IPS DF 6.9 (cell line): ENCODE measurements around the gene RALY.

Source experiments
- DNase-seq: peaks from one replicate; pipeline ENCODE4 v3.0.0-alpha.2; 2013; ENCODE audit warnings: low read depth, low spot score
- H3K27ac ChIP-seq: one replicate; pipeline ENCODE4 v1.5.1; 2013; ENCODE audit warnings: low read length, control low read depth
- H3K27me3 ChIP-seq: 2 replicates; pipeline ENCODE4 v1.6.1; 2013; ENCODE audit warnings: mild to moderate bottlenecking, low read length; ENCODE audit not compliant: control insufficient read depth, insufficient read depth
- H3K36me3 ChIP-seq: 2 replicates; pipeline ENCODE4 v1.6.1; 2013; ENCODE audit warnings: low read length; ENCODE audit not compliant: control insufficient read depth, insufficient read depth
- H3K4me1 ChIP-seq: 2 replicates; pipeline ENCODE4 v1.6.1; 2013; ENCODE audit warnings: low read length; ENCODE audit not compliant: control insufficient read depth, insufficient read depth
- H3K4me3 ChIP-seq: 2 replicates; pipeline ENCODE4 v1.5.1; 2013; ENCODE audit warnings: mild to moderate bottlenecking, low read length
- H3K9me3 ChIP-seq: 2 replicates; pipeline ENCODE4 v1.6.1; 2013; ENCODE audit warnings: low read length, inconsistent platforms; ENCODE audit not compliant: control insufficient read depth, insufficient read depth
- WGBS: extraction: QIAGEN DNeasy Blood & Tissue Kit; methylation state at CpG from one replicate; pipeline ENCODE4 v1.1.7; 2013; ENCODE audit warnings: mixed read lengths, missing lambda C conversion rate; ENCODE audit not compliant: insufficient read length, insufficient coverage; 5-methylcytosine and 5-hydroxymethylcytosine counted together

RALY gene

DNA sequence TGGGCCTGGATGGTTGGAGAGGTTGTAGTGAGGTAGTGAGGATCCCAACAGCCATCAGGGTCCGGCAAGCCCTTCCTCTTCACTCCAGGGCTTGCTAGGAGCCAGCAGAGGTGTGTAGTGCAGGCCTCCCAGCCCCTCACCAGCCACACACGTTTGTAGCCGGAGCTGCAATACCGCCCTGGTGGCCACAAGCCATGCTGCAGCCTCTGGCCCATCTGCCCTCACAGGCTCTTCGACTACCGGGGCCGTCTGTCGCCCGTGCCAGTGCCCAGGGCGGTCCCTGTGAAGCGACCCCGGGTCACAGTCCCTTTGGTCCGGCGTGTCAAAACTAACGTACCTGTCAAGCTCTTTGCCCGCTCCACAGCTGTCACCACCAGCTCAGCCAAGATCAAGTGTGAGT is 81.9 kb downstream of the RALY start:
- H3K36me3 ChIP-seq, result no peaks in the 10 kb centered on the region
- H3K4me1 ChIP-seq, result no peaks in the 10 kb centered on the region

DNA sequence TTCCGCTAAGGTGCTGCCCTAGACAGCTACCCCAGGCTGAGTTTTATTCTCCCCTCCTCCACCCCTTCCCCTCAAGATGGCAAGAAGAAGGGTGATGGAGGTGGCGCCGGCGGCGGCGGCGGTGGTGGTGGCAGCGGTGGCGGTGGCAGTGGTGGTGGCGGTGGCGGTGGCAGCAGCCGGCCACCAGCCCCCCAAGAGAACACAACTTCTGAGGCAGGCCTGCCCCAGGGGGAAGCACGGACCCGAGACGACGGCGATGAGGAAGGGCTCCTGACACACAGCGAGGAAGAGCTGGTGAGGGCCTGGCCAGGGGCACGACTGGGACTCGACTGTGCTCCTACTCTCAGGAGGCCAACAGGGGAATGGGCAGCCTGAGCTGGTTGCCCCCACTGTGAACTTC is 83.2 kb downstream of the RALY start:
- Histone ChIP-seq H3K4me1 (no peaks in the 10 kb centered on the region), H3K36me3 (no peaks in the 10 kb centered on the region), H3K9me3 (no peaks in the 10 kb centered on the region), H3K27ac (no peak overlapping the region), H3K27me3 (no peaks in the 10 kb centered on the region), H3K4me3 (no peak overlapping the region)
- no CpG with 5 or more reads among the region's 20 CpGs for WGBS
- no peak for DNase-seq

More for the DNA sequence above, 81.9 kb downstream of the RALY start:
- Histone ChIP-seq H3K9me3 (no peaks in the 10 kb centered on the region), H3K27me3 (no peaks in the 10 kb centered on the region), H3K27ac (no peak overlapping the region), H3K4me3 (no peak overlapping the region)
- no peak for DNase-seq
- no CpG with 5 or more reads among the region's 16 CpGs for WGBS

DNA sequence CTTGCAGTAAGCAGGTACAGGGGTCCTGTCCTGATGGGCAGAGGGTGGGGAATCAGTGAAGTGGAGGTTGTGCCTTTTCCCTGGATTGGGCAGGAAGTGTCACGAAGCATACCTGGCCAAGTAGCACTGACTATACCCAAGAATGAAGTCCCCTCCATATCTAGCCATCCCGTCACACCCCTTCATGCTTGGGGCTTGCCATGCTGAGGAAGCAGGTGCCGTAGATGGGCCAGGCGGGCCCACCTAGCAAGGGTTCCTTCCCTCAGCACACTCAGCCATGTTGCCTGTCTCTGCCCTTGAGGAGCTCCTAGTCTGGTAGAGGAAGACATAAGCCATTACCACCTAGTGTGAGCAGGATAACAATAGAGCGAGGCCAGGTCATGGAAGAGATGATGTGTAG is 84.8 kb downstream of the RALY start:
- Histone ChIP-seq H3K27ac (no peak overlapping the region), H3K4me3 (no peak overlapping the region), H3K27me3 (no peaks in the 10 kb centered on the region), H3K4me1 (no peaks in the 10 kb centered on the region), H3K9me3 (no peaks in the 10 kb centered on the region), H3K36me3 (no peaks in the 10 kb centered on the region)
- WGBS, result no CpG with 5 or more reads among the region's 5 CpGs
- no peak for DNase-seq

- no peaks in the 10 kb centered on the region for H3K9me3 ChIP-seq
- H3K36me3 ChIP-seq, result no peaks in the 10 kb centered on the region
- H3K4me3 ChIP-seq, result no peak overlapping the region
- no peak for DNase-seq
- H3K27me3 ChIP-seq, result no peaks in the 10 kb centered on the region
- no CpG with 5 or more reads among the region's 6 CpGs for WGBS
- H3K4me1 ChIP-seq, result no peaks in the 10 kb centered on the region
- H3K27ac ChIP-seq, result no peak overlapping the region
These were observed 86.1 kb downstream of the RALY start for GRCh38 chr20:34079818-34080217.

GRCh38 chr20:34082232-34082887 is 88.6 kb downstream of the RALY start:
- Histone ChIP-seq H3K36me3 (no peaks in the 10 kb centered on the region), H3K27me3 (no peaks in the 10 kb centered on the region), H3K4me3 (no peak overlapping the region), H3K27ac (no peak overlapping the region), H3K4me1 (no peaks in the 10 kb centered on the region), H3K9me3 (no peaks in the 10 kb centered on the region)
- no CpG with 5 or more reads among the region's 8 CpGs for WGBS
- DNase-seq, result no peak

DNA sequence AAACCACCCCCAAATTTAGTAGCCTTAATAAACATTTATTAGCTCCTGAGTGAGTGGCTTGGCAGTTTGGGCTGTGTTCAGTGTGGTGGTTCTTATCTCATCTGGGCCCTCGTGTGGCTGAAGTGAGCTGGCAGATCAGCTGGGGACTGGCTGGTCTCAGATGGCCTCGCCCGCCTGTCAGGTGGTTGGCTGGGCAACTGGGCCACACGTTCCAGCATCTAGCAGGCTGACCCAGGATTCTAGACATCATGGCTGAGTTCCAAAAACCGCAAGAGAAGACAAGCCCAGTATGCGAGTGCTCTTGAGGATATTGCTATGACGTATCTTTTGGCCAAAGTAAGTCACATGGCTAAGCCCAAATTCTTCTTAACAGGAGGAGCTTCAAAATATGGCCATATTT is 89.4 kb downstream of the RALY start:
- Histone ChIP-seq H3K36me3 (peaks cover 1% of the 10 kb centered on the region; the same call in 1 of the 2 replicates), H3K4me3 (no peak overlapping the region), H3K27ac (no peak overlapping the region), H3K9me3 (no peaks in the 10 kb centered on the region), H3K4me1 (no peaks in the 10 kb centered on the region), H3K27me3 (no peaks in the 10 kb centered on the region)
- no CpG with 5 or more reads among the region's 7 CpGs for WGBS
- DNase-seq, result no peak

- Histone ChIP-seq H3K36me3 (peaks cover 7% of the 10 kb centered on the region; the same call in 1 of the 2 replicates), H3K27me3 (no peaks in the 10 kb centered on the region), H3K4me3 (no peak overlapping the region), H3K27ac (no peak overlapping the region), H3K4me1 (no peaks in the 10 kb centered on the region), H3K9me3 (no peaks in the 10 kb centered on the region)
- no peak for DNase-seq
- no CpG with 5 or more reads among the region's 2 CpGs for WGBS
These were observed 90.1 kb downstream of the RALY start for GRCh38 chr20:34083781-34084180.

- no peaks in the 10 kb centered on the region for H3K4me1 ChIP-seq
- no peak overlapping the region for H3K4me3 ChIP-seq
- H3K27ac ChIP-seq, result no peak overlapping the region
- H3K36me3 ChIP-seq, result peaks cover 10% of the 10 kb centered on the region; the same call in 1 of the 2 replicates
- no peak for DNase-seq
- H3K9me3 ChIP-seq, result no peaks in the 10 kb centered on the region
- no CpG with 5 or more reads among the region's 9 CpGs for WGBS
- no peaks in the 10 kb centered on the region for H3K27me3 ChIP-seq
These were observed 90.7 kb downstream of the RALY start for GRCh38 chr20:34084227-34084923.

DNA sequence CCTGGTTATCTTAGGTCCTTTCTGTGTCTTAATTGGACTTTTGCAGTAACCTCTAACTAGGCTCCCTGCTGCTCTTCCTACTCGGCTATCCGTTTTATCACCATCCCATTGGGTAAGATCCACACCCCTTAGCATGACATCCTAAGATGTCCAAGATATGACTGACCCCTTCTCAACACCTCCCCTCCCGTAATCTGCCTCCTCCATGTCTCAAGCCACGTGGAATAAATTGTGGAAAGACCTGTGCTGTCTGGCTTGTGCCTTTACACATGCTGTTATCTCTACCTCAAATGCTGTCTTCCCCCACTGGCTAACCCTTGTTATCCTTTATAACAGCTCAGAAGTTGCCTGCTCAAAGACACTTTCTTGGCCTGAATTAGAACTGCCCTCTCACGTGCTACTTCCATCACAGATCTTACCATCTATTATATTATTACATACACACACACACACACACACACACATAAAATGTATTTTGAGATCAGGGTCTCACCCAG is 91.9 kb downstream of the RALY start:
- H3K4me1 ChIP-seq, result no peaks in the 10 kb centered on the region
- no peaks in the 10 kb centered on the region for H3K27me3 ChIP-seq
- no peak overlapping the region for H3K27ac ChIP-seq
- H3K36me3 ChIP-seq, result peaks cover 17% of the 10 kb centered on the region; the same call in 1 of the 2 replicates
- no peak for DNase-seq
- WGBS, result no CpG with 5 or more reads among the region's 5 CpGs
- no peak overlapping the region for H3K4me3 ChIP-seq
- no peaks in the 10 kb centered on the region for H3K9me3 ChIP-seq

DNA sequence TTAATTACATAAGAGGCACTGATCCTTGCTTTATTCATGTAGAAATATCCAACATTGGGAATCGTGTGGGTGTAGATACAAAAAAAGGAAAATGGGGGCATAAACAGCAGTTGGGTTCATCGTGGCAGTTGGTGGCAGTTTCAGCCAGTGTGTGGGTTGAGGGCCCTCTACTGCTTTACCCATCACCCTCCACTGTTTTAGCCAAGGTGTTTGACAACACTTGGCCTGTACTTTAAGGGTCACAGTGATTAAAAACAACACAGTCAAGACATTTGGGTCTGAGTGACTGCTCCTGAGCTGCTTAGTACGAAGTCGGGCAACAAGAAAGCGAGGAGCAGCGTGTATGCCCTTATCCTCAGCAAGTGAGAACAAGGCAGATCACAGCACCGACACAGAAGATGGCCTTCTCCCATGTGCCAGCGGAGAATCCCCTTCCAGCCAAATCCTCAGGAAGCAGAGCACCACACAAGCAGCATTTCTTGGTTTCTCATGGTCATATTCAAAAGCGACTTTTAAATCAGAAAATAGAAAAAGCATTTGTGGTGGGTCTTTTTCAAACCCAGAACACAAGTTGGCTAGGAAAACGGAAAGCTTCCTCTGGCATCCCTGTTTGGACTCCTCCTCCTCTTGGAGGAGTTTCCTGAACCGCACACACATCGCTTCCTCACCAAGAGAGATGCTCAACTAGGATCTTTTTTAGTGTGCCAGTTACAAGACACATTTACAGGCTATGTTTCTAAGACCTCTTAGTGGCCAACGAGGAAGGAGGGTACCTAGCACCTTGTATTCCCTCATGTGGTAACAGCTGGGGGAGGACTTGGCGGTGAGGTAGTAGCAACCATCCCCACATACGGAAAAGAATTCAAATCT is 94.8 kb downstream of the RALY start:
- no peaks in the 10 kb centered on the region for H3K27me3 ChIP-seq
- H3K36me3 ChIP-seq, result peaks cover 23% of the 10 kb centered on the region; the same call in 1 of the 2 replicates
- H3K4me1 ChIP-seq, result no peaks in the 10 kb centered on the region
- no peak overlapping the region for H3K4me3 ChIP-seq
- H3K27ac ChIP-seq, result no peak overlapping the region
- no CpG with 5 or more reads among the region's 15 CpGs for WGBS
- H3K9me3 ChIP-seq, result no peaks in the 10 kb centered on the region
- no peak for DNase-seq
